ENCODE results near the gene SULT4A1. TPM values are rescaled to one million over a fixed set of nuclear protein-coding genes. Genes with fewer than 3 reads are reported as not detected.

The SULT4A1 gene
- total RNA-seq, 1 experiment from 2014 or later, result 15.0 TPM

DNA sequence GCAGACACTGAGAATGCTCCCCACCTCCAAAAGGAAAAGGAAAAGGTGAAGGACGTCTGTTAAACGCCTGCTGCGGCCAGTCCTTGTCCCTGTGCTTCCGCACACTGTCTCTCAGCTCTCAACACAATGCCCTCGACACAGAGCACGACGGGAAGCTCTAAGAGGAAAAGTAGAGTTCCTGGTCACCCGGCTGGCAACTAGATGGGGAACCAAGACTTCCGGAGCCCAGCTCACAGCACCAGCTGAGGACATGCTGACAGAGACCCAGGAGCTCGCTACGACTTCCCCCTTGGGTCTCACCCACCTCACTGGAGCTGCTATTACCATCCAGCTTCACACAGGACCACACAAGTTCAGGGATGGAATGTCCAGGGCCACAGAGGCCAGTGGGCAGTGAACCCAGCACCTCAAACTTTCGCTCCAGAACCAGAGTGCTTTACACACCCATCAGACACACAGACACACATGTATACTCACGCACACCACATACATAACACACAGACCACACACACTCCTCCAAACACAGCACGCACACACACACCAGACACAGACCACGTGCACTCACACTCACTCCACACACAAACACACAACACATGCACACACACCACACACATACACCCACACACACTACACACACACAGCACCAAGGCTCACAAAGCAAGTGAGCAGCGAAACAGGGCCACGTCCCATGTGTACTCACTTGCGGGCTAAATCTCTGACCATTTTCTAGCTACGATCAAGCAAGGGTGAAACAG is 9.6 kb downstream of the SULT4A1 start:
- no peaks in the 10 kb centered on the region for H3K79me1 ChIP-seq (ENCODE audit: insufficient read depth, low read depth, low read length, poor library complexity, severe bottlenecking)
- no peak overlapping the region for H2AFZ ChIP-seq (ENCODE audit: low read length)
- Mint-ChIP-seq H3K27ac (peak overlapping the region in 2 of 3 experiments; percentile 22 to 42; a peak in 4 of 7 replicates), H3K4me3 (peak overlapping the region in 1 of 2 experiments; percentile 6; a peak in 2 of 5 replicates), H3K36me3 (ENCODE audit: insufficient read depth in 1 of 3, low read depth in 3 of 3) (peaks cover 9 to 26% (median 12%) of the 10 kb centered on the region in 3 experiments), H3K4me1 (peaks cover 48% of the 10 kb centered on the region in 2 experiments), H3K9me3 (peaks cover 13 to 15% of the 10 kb centered on the region in 2 experiments), H3K27me3 (ENCODE audit: low read depth) (no peaks in the 10 kb centered on the region)
- no peak overlapping the region for H4K91ac ChIP-seq (ENCODE audit: insufficient read length, low read depth, low read length)
- no peak overlapping the region for H4K8ac ChIP-seq (replicated peaks; ENCODE audit: insufficient read length, low read depth, low read length)
- H2AK5ac ChIP-seq (ENCODE audit: insufficient read length, low read length), result no peak overlapping the region
- no peak overlapping the region for H3K23ac ChIP-seq (ENCODE audit: insufficient read length, low read depth, low read length)
- no peak overlapping the region for H3K4ac ChIP-seq (ENCODE audit: low read depth, low read length)
- H2BK12ac ChIP-seq (ENCODE audit: insufficient read length, low read depth, low read length), result no peak overlapping the region
- H2BK15ac ChIP-seq (ENCODE audit: low read depth, low read length), result no peak overlapping the region
- no peak overlapping the region for H4K5ac ChIP-seq (ENCODE audit: insufficient read length, low read depth, low read length)
- no peak overlapping the region for H3K14ac ChIP-seq (ENCODE audit: insufficient read depth, low read length)
- no peak overlapping the region for H2BK5ac ChIP-seq (ENCODE audit: insufficient read length, low read length)
- H3K27me3 ChIP-seq (ENCODE audit: insufficient read depth, low read length), result no peaks in the 10 kb centered on the region
- H4K20me1 ChIP-seq (ENCODE audit: control insufficient read depth, insufficient read depth, insufficient read length), result peaks cover 3% of the 10 kb centered on the region
- H3K9ac ChIP-seq (ENCODE audit: extremely low read depth, insufficient read length, low read length), result no peak overlapping the region
- TF ChIP-seq, protein P1, sequence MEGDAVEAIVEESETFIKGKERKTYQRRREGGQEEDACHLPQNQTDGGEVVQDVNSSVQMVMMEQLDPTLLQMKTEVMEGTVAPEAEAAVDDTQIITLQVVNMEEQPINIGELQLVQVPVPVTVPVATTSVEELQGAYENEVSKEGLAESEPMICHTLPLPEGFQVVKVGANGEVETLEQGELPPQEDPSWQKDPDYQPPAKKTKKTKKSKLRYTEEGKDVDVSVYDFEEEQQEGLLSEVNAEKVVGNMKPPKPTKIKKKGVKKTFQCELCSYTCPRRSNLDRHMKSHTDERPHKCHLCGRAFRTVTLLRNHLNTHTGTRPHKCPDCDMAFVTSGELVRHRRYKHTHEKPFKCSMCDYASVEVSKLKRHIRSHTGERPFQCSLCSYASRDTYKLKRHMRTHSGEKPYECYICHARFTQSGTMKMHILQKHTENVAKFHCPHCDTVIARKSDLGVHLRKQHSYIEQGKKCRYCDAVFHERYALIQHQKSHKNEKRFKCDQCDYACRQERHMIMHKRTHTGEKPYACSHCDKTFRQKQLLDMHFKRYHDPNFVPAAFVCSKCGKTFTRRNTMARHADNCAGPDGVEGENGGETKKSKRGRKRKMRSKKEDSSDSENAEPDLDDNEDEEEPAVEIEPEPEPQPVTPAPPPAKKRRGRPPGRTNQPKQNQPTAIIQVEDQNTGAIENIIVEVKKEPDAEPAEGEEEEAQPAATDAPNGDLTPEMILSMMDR (conservative IDR thresholded peaks at IDR 0.05), result no peak
- H3K4me1 ChIP-seq (ENCODE audit: insufficient read depth, low read length), result peaks cover 5% of the 10 kb centered on the region; the same call in 1 of the 2 replicates
- no peaks in the 10 kb centered on the region for H3K23me2 ChIP-seq (ENCODE audit: insufficient read length, low read depth, low read length, poor library complexity, severe bottlenecking)
- DNase-seq, result peak; percentile 22
- 100% methylated on average over 1 of the region's 19 CpGs for WGBS (ENCODE audit: extremely low coverage, insufficient read length, low lambda C conversion rate)
- H3K18ac ChIP-seq (ENCODE audit: insufficient read length, low read depth, low read length), result no peak overlapping the region
- H3K9me3 ChIP-seq (ENCODE audit: control insufficient read depth, low read depth, low read length), result no peaks in the 10 kb centered on the region
- H3K79me2 ChIP-seq (ENCODE audit: insufficient read depth, low read length), result peaks cover 17% of the 10 kb centered on the region; the same call in 1 of the 2 replicates
- H3K27ac ChIP-seq (ENCODE audit: insufficient read length, low read depth, low read length), result no peak overlapping the region
- H2BK120ac ChIP-seq (ENCODE audit: low read depth, low read length, poor library complexity, severe bottlenecking), result no peak overlapping the region
- H3K56ac ChIP-seq (ENCODE audit: insufficient read length, low read depth, low read length), result no peak overlapping the region
- no peak overlapping the region for H2BK20ac ChIP-seq (ENCODE audit: low read depth, low read length, poor library complexity, severe bottlenecking)
- H3T11ph ChIP-seq (ENCODE audit: low read length), result no peak overlapping the region
- H3K4me2 ChIP-seq (ENCODE audit: insufficient read depth, insufficient read length, low read length), result no peak overlapping the region

All from H9 (cell line).